Gastroesophageal sphincter (tissue), 4 donors: Measurements from ENCODE around the gene SDHB. TPM values are rescaled to one million over a fixed set of nuclear protein-coding genes. Genes with fewer than 3 reads are reported as not detected.

Source experiments
- ATAC-seq: fragments of 150-250 bp; one replicate; pipeline ENCODE4 v1.9.1; 2016; ENCODE audit warnings: mild to moderate bottlenecking, moderate library complexity
- H3K27ac ChIP-seq, 4 donors: fragments of 200-600 bp; sonication (generic) in 3 of 4; 1 replicate in 3 of 4; 2 replicates in 1 of 4; pipeline ENCODE4 v1.5.1; 2016 to 2019
- H3K27me3 ChIP-seq: fragments of 200-600 bp; sonication (generic); one replicate; pipeline ENCODE4 v1.5.1; 2019
- H3K36me3 ChIP-seq, 2 donors: fragments of 200-600 bp; sonication (generic); one replicate each; pipeline ENCODE4 v1.5.1; 2019; ENCODE audit warnings: control low read depth in 1 of 2
- H3K4me1 ChIP-seq, 3 donors: fragments of 200-600 bp; sonication (generic); 1 replicate in 2 of 3; 2 replicates in 1 of 3; pipeline ENCODE4 v1.5.1; 2016 to 2019; ENCODE audit warnings: control low read depth in 2 of 3
- H3K4me3 ChIP-seq, 2 donors: fragments of 200-600 bp; sonication (generic); one replicate each; pipeline ENCODE4 v1.5.1; 2019; ENCODE audit warnings: mild to moderate bottlenecking in 1 of 2, moderate library complexity in 1 of 2
- H3K9me3 ChIP-seq, 3 donors: fragments of 200-600 bp; sonication (generic); one replicate each; pipeline ENCODE4 v1.5.1; 2017 to 2019; ENCODE audit warnings: control low read depth in 2 of 3
- CTCF ChIP-seq, 4 experiments: fragments of 200-600 bp in 2 of 4; fragments of 450-650 bp in 2 of 4; sonication (generic) in 1 of 4; IDR thresholded peaks; one replicate each; pipeline ENCODE4 v1.5.1; 2017 to 2019; ENCODE audit warnings: antibody characterized with exemption in 4 of 4, mild to moderate bottlenecking in 2 of 4, moderate library complexity in 2 of 4
- EP300 ChIP-seq: sonication (generic); formaldehyde crosslinking; IDR thresholded peaks from one replicate; pipeline ENCODE4 v1.6.1; 2017; ENCODE audit warnings: antibody characterized with exemption, mild to moderate bottlenecking
- POLR2A ChIP-seq, 2 donors: fragments of 450-650 bp; IDR thresholded peaks; one replicate each; pipeline ENCODE4 v1.6.1; 2017; ENCODE audit warnings: antibody characterized with exemption in 2 of 2, mild to moderate bottlenecking in 2 of 2, moderate library complexity in 1 of 2
- POLR2AphosphoS5 ChIP-seq: sonication (generic); formaldehyde crosslinking; IDR thresholded peaks from one replicate; pipeline ENCODE4 v1.6.1; 2017; ENCODE audit warnings: antibody characterized with exemption
- WGBS, 2 donors: methylation state at CpG; one replicate each; pipeline ENCODE4 v1.1.5; 2018; ENCODE audit warnings: low coverage in 1 of 2; 5-methylcytosine and 5-hydroxymethylcytosine counted together
- total RNA-seq, 4 donors: library from RNA; depleted of rRNA; stranded (reverse); fragments of >200 nt; gene quantifications; one replicate each; pipeline ENCODE4 v1.1.0, GENCODE V29; 2016

The SDHB gene
- total RNA-seq, 4 donors from 2014 or later: 103 to 118 (median 116) TPM

- Histone ChIP-seq H3K9me3 (no peaks in the 10 kb centered on the region), H3K4me3 (no peak overlapping the region), H3K27ac (no peak overlapping the region), H3K27me3 (no peaks in the 10 kb centered on the region), H3K36me3 (peaks cover 0 to 87% of the 10 kb centered on the region in 2 donors), H3K4me1 (peaks cover 0 to 9% (median 0%) of the 10 kb centered on the region in 3 donors)
- ATAC-seq: no peak
- TF ChIP-seq EP300 (no peak), POLR2AphosphoS5 (no peak), CTCF (IDR thresholded peaks at IDR 0.05) (no peak), POLR2A (IDR thresholded peaks at IDR 0.05) (no peak)
- 88 to 100% methylated on average over 1 to 2 of the region's 3 CpGs for WGBS, 2 donors
Observed at GRCh38 chr1:17032741-17033140, 21.1 kb downstream of the SDHB start.

DNA sequence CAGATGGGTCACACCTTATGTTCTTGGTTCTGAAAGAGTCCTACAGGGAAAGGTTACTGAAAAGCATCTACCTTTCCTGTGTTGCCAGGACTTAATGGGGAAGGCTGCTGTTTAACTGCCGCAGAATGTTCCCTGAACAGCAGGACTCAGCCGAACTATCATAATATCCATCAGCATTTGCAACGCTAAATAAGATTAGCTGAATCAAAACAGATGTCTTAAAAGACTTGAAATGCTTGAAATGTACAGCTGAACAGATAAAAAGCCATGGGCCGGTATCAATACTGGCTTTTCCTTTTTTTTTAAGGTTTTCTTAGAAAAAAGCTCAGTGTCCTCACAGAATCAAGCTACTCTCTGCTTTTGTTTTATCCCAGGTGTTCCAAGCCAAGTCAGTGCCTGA is 22.4 kb downstream of the SDHB start:
- no peaks in the 10 kb centered on the region for H3K27me3 ChIP-seq
- H3K27ac ChIP-seq: no peak overlapping the region
- peaks cover 0 to 9% (median 0%) of the 10 kb centered on the region in 3 donors for H3K4me1 ChIP-seq
- no peaks in the 10 kb centered on the region for H3K9me3 ChIP-seq
- H3K4me3 ChIP-seq: no peak overlapping the region
- H3K36me3 ChIP-seq: peaks cover 0 to 89% of the 10 kb centered on the region in 2 donors
- TF ChIP-seq POLR2A (IDR thresholded peaks at IDR 0.05): no peak
- no peak for TF ChIP-seq EP300
- TF ChIP-seq POLR2AphosphoS5: no peak
- no peak for TF ChIP-seq CTCF (IDR thresholded peaks at IDR 0.05)
- no peak for ATAC-seq
- WGBS, 2 donors: 71 to 85% methylated on average over 4 of the region's 4 CpGs

- Histone ChIP-seq H3K4me1 (peaks cover 0 to 5% (median 0%) of the 10 kb centered on the region in 3 donors), H3K27me3 (no peaks in the 10 kb centered on the region), H3K9me3 (no peaks in the 10 kb centered on the region), H3K36me3 (peaks cover 0 to 94% of the 10 kb centered on the region in 2 donors), H3K4me3 (no peak overlapping the region), H3K27ac (no peak overlapping the region)
- no peak for ATAC-seq
- WGBS, 2 donors: 47 to 73% methylated on average over 2 to 4 of the region's 4 CpGs
- TF ChIP-seq POLR2A (IDR thresholded peaks at IDR 0.05): no peak
- TF ChIP-seq EP300: no peak
- no peak for TF ChIP-seq CTCF (IDR thresholded peaks at IDR 0.05)
- no peak for TF ChIP-seq POLR2AphosphoS5
Observed at GRCh38 chr1:17030206-17030605, 23.6 kb downstream of the SDHB start.

GRCh38 chr1:17028662-17029188 is 25.1 kb downstream of the SDHB start:
- 67 to 80% methylated on average over 5 of the region's 5 CpGs for WGBS, 2 donors
- H3K27me3 ChIP-seq: no peaks in the 10 kb centered on the region
- H3K4me1 ChIP-seq: peaks cover 0 to 5% (median 0%) of the 10 kb centered on the region in 3 donors
- no peak overlapping the region for H3K27ac ChIP-seq
- no peak for ATAC-seq
- H3K9me3 ChIP-seq: no peaks in the 10 kb centered on the region
- H3K4me3 ChIP-seq: no peak overlapping the region
- H3K36me3 ChIP-seq: peaks cover 3 to 100% of the 10 kb centered on the region in 2 donors
- TF ChIP-seq POLR2A (IDR thresholded peaks at IDR 0.05) (no peak), EP300 (no peak), POLR2AphosphoS5 (no peak), CTCF (IDR thresholded peaks at IDR 0.05) (no peak)

DNA sequence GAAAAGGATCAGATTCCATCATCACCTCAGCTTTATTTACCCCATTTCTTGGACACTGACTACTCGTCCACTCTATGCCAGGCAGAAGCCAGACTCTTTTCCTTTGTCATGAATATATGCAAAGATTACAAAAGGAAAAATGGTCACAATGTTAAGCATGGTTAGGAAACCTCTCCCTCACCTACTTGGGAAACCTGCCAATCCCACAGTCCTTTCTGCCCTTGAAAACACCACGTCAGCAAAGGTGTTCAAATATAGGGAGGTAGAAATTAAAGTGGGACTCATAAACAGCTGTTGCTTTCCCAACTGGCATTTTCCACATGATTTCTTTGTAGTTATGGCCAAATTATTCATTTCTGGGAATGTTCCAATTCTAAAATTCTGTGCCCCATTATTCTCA is 25.9 kb downstream of the SDHB start:
- Histone ChIP-seq H3K9me3 (no peaks in the 10 kb centered on the region), H3K4me1 (peaks cover 0 to 5% (median 0%) of the 10 kb centered on the region in 3 donors), H3K27me3 (no peaks in the 10 kb centered on the region), H3K36me3 (peaks cover 3 to 100% of the 10 kb centered on the region in 2 donors), H3K4me3 (no peak overlapping the region), H3K27ac (no peak overlapping the region)
- 20 to 34% methylated on average over 1 to 2 of the region's 2 CpGs for WGBS, 2 donors
- ATAC-seq: no peak
- TF ChIP-seq EP300 (no peak), CTCF (IDR thresholded peaks at IDR 0.05) (no peak), POLR2A (IDR thresholded peaks at IDR 0.05) (no peak), POLR2AphosphoS5 (no peak)
